Fibroblast of peridontal ligament (primary cell): ENCODE data around the gene BDP1.
"Not testable (repeated sequence)": the region's sequence is repeated elsewhere in the genome, so short reads cannot be mapped to it uniquely, and the experiment has no call there.

Source experiments
- DNase-seq: peaks from one replicate; pipeline ENCODE4 v3.0.0-alpha.2; 2010; ENCODE audit errors: extremely low read depth

BDP1 gene, protein sequence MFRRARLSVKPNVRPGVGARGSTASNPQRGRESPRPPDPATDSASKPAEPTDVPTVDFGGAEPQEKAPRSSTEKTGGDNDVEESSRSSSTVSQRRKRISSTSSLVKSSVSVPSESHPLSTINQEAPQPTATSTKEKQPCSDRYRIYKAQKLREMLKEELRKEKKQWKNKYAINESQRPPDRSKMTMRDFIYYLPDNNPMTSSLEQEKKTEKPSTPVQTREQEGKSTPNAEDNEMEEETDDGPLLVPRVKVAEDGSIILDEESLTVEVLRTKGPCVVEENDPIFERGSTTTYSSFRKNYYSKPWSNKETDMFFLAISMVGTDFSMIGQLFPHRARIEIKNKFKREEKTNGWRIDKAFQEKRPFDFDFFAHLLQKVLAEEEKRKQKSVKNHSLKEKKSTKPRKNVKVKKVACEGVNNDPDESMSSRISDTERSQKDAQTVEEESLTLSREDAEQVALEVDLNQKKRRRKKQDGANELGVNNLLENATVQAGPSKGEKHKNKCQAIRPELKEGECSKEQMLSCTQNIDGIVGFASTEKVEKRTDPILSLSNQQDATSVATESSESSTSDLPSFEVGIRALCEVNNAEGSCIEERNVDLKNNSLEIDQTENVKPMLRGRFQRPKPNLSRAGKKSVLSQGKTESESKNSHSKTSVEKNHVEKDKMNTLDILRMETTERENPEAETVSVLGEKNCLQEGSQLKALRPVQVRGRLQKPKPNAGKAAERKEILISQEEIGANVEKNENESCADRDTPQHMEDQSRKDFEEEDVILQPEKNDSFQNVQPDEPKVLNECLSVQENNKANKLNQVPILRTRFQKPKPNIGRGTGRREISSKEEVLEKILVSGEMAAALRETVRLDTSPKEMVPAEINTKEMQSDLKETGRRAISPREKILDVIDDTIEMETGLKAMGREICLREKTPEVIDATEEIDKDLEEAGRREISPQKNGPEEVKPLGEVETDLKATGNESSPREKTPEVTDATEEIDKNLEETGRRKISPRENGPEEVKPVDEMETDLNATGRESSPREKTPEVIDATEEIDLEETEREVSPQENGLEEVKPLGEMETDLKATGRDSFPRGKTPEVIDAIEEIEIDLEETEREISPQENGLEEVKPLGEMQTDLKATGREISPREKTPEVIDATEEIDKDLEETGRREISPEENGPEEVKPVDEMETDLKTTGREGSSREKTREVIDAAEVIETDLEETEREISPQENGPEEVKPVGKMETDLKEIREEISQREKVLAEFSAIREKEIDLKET (N-terminal part only)

GRCh38 chr5:71455427-71456361 lies at the start of gene BDP1:
Gene BDP1, plus strand, starts transcription at chr5:71455651. Its CDS starts 227 bp downstream, at chr5:71455878.
- DNase-seq = peak; percentile 94

DNA sequence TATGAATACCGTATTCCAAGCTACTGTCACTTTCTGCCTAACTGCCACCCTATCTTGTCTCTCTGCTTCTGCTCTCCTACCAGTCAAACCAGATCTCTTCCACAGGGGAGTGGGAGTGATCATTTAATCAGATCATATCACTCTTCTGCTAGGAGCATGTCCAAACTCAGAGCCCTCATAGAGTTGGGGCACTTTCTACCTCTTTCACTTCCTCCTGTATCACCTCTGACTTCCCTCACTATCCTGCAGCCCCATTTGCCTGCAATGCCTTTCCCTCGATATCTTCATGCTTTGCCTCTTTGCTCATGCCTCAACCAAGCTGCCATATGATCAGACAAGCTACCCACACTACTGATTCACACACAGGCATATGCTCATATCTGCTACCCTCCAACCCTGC lies 45.4 kb upstream of the BDP1 start:
- not testable (repeated sequence) for DNase-seq

DNA sequence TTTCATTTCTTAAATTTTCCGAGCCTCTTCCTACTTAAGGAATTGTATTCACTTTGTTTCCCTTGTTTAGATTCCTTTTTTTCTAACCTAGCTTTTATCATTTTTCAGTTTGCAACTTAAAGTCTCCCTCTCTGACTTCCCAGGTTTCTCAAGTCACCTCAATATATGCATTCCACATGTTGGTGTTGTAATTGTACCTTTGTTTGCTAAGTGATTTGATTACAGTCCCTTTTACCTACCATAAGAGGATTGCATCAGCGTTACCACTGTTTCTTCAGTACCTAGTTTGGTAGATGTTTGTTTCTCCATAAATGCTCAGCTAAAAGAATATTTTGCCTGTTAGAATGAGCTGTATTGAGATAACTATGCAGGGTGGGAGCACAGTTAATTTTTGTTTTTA lies 39.8 kb upstream of the BDP1 start:
- DNase-seq = not testable (repeated sequence)

DNA sequence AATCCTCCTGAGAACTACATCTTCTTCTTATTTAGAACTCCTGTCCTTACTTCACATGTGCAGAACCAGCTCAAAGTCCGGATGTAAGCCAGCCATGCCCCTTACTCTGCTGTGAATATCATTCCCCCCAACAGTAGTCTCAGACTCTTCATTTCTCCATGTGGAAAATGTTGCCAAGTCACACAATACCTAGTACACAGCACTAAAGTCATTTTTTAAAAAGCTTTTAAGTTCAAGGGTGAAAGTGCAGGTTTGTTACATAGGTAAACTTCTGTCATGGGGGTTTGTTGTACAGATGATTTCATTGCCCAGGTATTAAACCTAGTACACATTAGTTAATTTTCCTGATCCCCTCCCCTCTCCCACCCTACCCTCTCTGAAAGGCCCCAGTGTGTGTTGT lies 37.4 kb upstream of the BDP1 start:
- DNase-seq = not testable (repeated sequence)

DNA sequence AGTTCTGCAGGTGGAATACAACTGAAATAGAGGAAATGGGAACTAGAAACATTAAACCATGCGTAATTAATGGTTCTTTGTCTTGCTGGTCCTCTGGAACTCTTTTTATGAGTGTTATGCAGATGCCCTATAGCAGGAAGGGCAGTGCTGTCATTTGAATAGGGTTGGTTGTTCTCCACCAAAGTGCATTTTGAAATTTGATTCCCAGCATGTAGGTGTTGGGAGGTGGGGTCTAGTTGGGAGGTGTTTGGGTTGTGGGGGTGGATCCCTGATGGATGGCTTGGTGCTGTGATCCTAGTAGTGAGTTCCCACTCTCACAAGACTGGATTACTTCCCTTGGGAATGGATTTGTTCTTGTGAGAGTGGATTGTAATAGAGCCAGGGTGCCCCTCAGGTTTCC lies 34.2 kb upstream of the BDP1 start:
- DNase-seq = not testable (repeated sequence)

- not testable (repeated sequence) for DNase-seq
Measured at GRCh38 chr5:71423896-71424295, 31.6 kb upstream of the BDP1 start.

- not testable (repeated sequence) for DNase-seq
Measured at GRCh38 chr5:71426686-71427474, 28.6 kb upstream of the BDP1 start.

DNA sequence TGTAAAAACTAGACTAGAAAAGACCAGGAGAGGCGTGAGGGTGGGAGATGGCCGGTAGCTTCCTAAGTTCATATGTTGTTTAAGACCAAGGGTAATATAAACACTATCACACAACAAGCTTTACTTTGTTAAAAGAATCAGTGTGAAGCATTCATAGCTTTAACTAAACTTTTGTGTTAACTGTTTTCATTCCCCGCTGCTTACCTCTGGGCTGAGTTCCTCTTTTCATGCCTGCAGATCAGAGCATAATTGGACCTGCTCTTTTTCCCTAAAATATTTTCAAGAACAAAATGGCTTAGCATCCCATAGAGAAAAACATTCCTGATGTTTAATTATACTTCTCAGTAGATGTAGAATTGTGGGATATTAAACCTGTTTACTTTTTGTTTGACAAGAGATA lies 23.0 kb upstream of the BDP1 start:
- not testable (repeated sequence) for DNase-seq

DNA sequence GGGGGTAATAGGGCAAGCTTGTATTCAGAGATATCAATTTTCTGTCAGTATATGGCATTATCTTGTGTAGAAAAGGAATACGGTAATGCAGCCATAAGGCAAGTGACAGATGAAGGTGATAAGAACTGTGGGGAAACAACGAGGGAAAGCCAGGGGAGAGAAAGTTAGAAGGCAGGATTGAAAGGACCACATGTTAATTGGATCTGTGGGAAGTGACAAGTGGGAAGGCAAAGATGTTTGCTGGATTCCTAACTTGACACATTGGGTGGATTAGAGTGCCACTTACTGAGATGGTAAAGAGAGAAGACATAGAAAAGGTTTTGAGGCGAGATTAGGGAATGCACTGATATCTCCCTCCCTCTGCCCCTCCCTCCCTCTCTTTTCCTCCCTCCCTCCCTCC lies 20.6 kb upstream of the BDP1 start:
- DNase-seq = not testable (repeated sequence)

DNA sequence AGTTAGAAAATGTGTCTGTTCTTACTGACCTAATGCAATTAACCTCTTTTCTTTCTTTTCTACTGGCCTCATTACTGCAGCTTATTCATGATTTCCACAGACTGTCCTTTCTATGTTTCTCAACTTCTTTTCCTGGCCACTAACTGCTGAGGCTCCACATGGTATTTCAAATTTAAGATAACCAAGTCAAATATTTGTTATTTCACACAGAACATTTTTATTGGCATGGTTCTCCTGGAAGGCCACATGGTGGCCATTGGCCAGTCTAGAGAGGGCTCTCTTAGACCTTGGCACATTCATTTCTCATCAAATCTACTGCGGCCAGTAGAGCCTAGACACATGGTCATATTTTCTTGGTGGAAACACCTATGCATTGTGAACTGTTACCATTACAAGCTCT lies 13.9 kb upstream of the BDP1 start:
- not testable (repeated sequence) for DNase-seq

- not testable (repeated sequence) for DNase-seq
Measured at GRCh38 chr5:71443891-71444290, 11.6 kb upstream of the BDP1 start.

DNA sequence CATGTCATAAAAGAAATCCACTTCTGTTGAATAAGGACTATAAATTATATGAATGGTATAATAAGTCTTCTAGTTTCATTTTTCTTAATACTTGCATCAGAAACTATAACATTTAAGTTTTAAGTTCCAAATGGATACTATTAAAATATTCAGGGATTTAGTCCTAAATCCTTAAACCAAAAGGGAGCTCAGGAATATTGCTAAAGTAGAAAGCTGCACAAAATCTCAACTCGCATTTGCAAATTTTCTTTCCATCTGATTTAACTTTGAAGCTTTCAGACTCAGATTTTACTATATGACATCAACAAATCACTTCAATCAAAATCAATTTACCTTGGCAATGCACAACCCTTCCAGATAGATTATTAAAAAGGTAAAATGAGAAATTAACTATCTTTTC lies 10.4 kb upstream of the BDP1 start:
- not testable (repeated sequence) for DNase-seq

GRCh38 chr5:71445523-71446152 lies 9.8 kb upstream of the BDP1 start:
- not testable (repeated sequence) for DNase-seq

- DNase-seq = not testable (repeated sequence)
Measured at GRCh38 chr5:71446540-71447216, 8.8 kb upstream of the BDP1 start.

GRCh38 chr5:71447218-71447808 lies 8.1 kb upstream of the BDP1 start:
- peak; percentile 20 for DNase-seq

DNA sequence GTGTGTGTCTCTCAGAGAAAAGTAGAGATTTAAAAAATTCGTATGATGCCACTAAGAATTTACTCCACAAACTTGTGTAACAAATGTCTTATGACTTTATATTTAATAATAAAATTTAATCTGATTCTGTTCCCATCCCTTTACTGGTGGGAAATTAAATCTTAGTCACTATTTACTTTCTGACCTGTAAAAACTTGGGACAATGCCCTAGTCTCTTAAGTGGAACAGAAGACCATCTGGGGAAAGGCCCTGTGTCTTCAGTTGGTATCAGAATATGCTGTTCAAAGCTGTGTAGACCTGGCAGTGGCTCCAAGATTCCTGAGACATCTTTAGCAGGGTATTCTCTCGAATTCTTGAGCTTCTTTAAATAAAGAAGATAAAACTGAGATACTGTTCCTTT lies 2.6 kb upstream of the BDP1 start:
- DNase-seq = no peak

GRCh38 chr5:71454913-71455312 lies 538 bp upstream of the BDP1 start:
- no peak for DNase-seq

GRCh38 chr5:71456362-71456743 lies 902 bp downstream of the BDP1 start:
- DNase-seq = no peak
